Measurements from ENCODE around the gene HDAC9. TPM values are rescaled to one million over a fixed set of nuclear protein-coding genes. Genes with fewer than 3 reads are reported as not detected.

The HDAC9 gene
- total RNA-seq, 1 experiment from 2014 or later = 4.3 TPM

- no peaks in the 10 kb centered on the region for H3K79me2 ChIP-seq (ENCODE audit: insufficient read depth, low read length)
- no peak overlapping the region for H3K9ac ChIP-seq (ENCODE audit: low read length)
- no peak overlapping the region for H2AFZ ChIP-seq (ENCODE audit: low read depth, low read length, poor library complexity, severe bottlenecking)
- no peak for TF ChIP-seq SP1 (IDR thresholded peaks at IDR 0.05; ENCODE audit: low read depth)
- no peak for TF ChIP-seq POLR2AphosphoS5 (IDR thresholded peaks at IDR 0.05; ENCODE audit: low read depth, low read length)
- TF ChIP-seq CTCF (IDR thresholded peaks at IDR 0.05 in 2 of 3, conservative IDR thresholded peaks at IDR 0.05 in 1 of 3; ENCODE audit: borderline replicate concordance in 1 of 3, insufficient read depth in 1 of 3, low read depth in 2 of 3, low read length in 2 of 3) = no peak
- TF ChIP-seq ELF1 (IDR thresholded peaks at IDR 0.05; ENCODE audit: borderline replicate concordance, low read depth) = no peak
- TF ChIP-seq ZFX (IDR thresholded peaks at IDR 0.05) = no peak
- TF ChIP-seq POLR2A (IDR thresholded peaks at IDR 0.05; ENCODE audit: borderline replicate concordance, extremely low read depth, insufficient read depth, insufficient read length) = no peak
- TF ChIP-seq FOSL1 (IDR thresholded peaks at IDR 0.05; ENCODE audit: low read depth) = no peak
- no peak for TF ChIP-seq EZH2phosphoT487 (IDR thresholded peaks at IDR 0.05; ENCODE audit: borderline replicate concordance)
- no peak for TF ChIP-seq SIN3A (IDR thresholded peaks at IDR 0.05; ENCODE audit: low read depth)
- TF ChIP-seq SRF (IDR thresholded peaks at IDR 0.05; ENCODE audit: low read depth) = no peak
- TF ChIP-seq RAD21 (IDR thresholded peaks at IDR 0.05; ENCODE audit: low read depth) = no peak
- TF ChIP-seq REST (IDR thresholded peaks at IDR 0.05; ENCODE audit: low read depth) = no peak
- TF ChIP-seq JUND (IDR thresholded peaks at IDR 0.05) = no peak
- no peak for TF ChIP-seq ZBTB33 (IDR thresholded peaks at IDR 0.05; ENCODE audit: extremely low read depth, insufficient replicate concordance, low read length)
- no peak for TF ChIP-seq CBX3 (IDR thresholded peaks at IDR 0.05; ENCODE audit: low read depth)
- no peak for TF ChIP-seq CEBPB (IDR thresholded peaks at IDR 0.05; ENCODE audit: low read depth)
- no peaks in the 10 kb centered on the region for H4K20me1 ChIP-seq (ENCODE audit: insufficient read depth)
- H3K27me3 ChIP-seq (ENCODE audit: insufficient read depth, low read length) = no peaks in the 10 kb centered on the region
- POLR2A ChIA-PET = no interaction called here
- H3K4me1 ChIP-seq (ENCODE audit: control insufficient read depth in 1 of 2, insufficient read depth in 2 of 2, low read length in 2 of 2) = no peaks in the 10 kb centered on the region
- no TSS peak for BruUV-seq (replicated peaks)
- DNase-seq (ENCODE audit: low read depth, low spot score) = no peak
- no peaks in the 10 kb centered on the region for H3K9me2 ChIP-seq (ENCODE audit: insufficient read depth)
- intact Hi-C loops (cut with micrococcal nuclease) = no loop called here
- no peak for ATAC-seq
- H3K4me2 ChIP-seq (ENCODE audit: low read length) = no peak overlapping the region
- CTCF ChIA-PET = no interaction called here
- H3K9me3 ChIP-seq (ENCODE audit: control insufficient read depth in 1 of 2, insufficient read depth in 1 of 2, low read depth in 1 of 2, low read length in 2 of 2) = no peaks in the 10 kb centered on the region
- no peak overlapping the region for H3K27ac ChIP-seq (ENCODE audit: low read depth, low read length)
- no peak overlapping the region for H3K4me3 ChIP-seq (replicated peaks in 1 of 2; ENCODE audit: low read depth in 1 of 2, low read length in 2 of 2)
- no peaks in the 10 kb centered on the region for H3K36me3 ChIP-seq (ENCODE audit: control insufficient read depth in 1 of 2, insufficient read depth in 2 of 2, low read length in 2 of 2)
- RAD21 ChIA-PET (ENCODE audit: low non-redundant PET in 1 of 2, low total read pairs in 2 of 2, uncharacterized antibody in 2 of 2, unreplicated experiment in 2 of 2) = no interaction called here
Observed at GRCh38 chr7:18820981-18821380, 325.4 kb downstream of the HDAC9 start.
